Colonic mucosa (tissue), 4 donors: ENCODE data around the gene ASPHD1. TPM values are rescaled to one million over a fixed set of nuclear protein-coding genes. Genes with fewer than 3 reads are reported as not detected.
A peak's percentile ranks its signal among the peaks of the same experiment; 100 is the strongest.

Experiments
- DNase-seq: peaks from one replicate; pipeline ENCODE4 v3.0.0-alpha.2; 2020
- H3K27ac ChIP-seq: fragments of 200-600 bp; one replicate; pipeline ENCODE4 v1.8.0; 2021
- H3K27me3 ChIP-seq: fragments of 200-600 bp; one replicate; pipeline ENCODE4 v1.8.0; 2021
- H3K36me3 ChIP-seq: fragments of 200-600 bp; one replicate; pipeline ENCODE4 v1.8.0; 2021
- H3K4me1 ChIP-seq: fragments of 200-600 bp; one replicate; pipeline ENCODE4 v1.8.0; 2021; ENCODE audit warnings: mild to moderate bottlenecking
- H3K4me3 ChIP-seq: fragments of 200-600 bp; one replicate; pipeline ENCODE4 v1.8.0; 2021
- H3K9ac ChIP-seq, 2 donors: one replicate each; pipeline ENCODE4 v1.7.0; 2013; ENCODE audit warnings: control low read depth in 2 of 2, low read depth in 2 of 2, low read length in 2 of 2
- H3K9me3 ChIP-seq: fragments of 200-600 bp; one replicate; pipeline ENCODE4 v1.8.0; 2021
- intact Hi-C: fragments of 100-400 bp; cut with DNase I; formaldehyde crosslinking; loops from one replicate; pipeline ENCODE4 v1.14.1; 2022
- total RNA-seq, 2 donors: library from RNA; stranded (reverse); fragmentation: NEBNext Ultra II Directional in 1 of 2; extraction: Animal tissue kit (Norgen Biotek cat#: 25700) in 1 of 2; gene quantifications; one replicate each; pipeline ENCODE4 v1.2.1, GENCODE V29; 2021
- TF ChIP-seq, protein P1 (sequence below): fragments of 200-600 bp; IDR thresholded peaks from one replicate; pipeline ENCODE4 v1.8.0; 2022; ENCODE audit warnings: antibody characterized with exemption, mild to moderate bottlenecking
- donor health status: healthy.
- donor health status: DM: no; HTN: no; CAD: no.
- donor health status: DM: no; HTN: no; CAD: no.

The ASPHD1 gene
- total RNA-seq, 2 donors from 2014 or later, result 1.5 to 3.9 TPM

GRCh38 chr16:29858149-29858849 is 42.0 kb upstream of the ASPHD1 start:
- peaks cover 8% of the 10 kb centered on the region for H3K4me1 ChIP-seq
- H3K4me3 ChIP-seq, result no peak overlapping the region
- H3K36me3 ChIP-seq, result no peaks in the 10 kb centered on the region
- no peak for DNase-seq
- no peaks in the 10 kb centered on the region for H3K9me3 ChIP-seq
- no peaks in the 10 kb centered on the region for H3K27me3 ChIP-seq
- intact Hi-C loops, result loop anchor here (10.0 kb wide), 1 partner anchor 163 kb away; no protein-coding TSS in a partner anchor
- no peak overlapping the region for H3K9ac ChIP-seq
- TF ChIP-seq, protein P1, sequence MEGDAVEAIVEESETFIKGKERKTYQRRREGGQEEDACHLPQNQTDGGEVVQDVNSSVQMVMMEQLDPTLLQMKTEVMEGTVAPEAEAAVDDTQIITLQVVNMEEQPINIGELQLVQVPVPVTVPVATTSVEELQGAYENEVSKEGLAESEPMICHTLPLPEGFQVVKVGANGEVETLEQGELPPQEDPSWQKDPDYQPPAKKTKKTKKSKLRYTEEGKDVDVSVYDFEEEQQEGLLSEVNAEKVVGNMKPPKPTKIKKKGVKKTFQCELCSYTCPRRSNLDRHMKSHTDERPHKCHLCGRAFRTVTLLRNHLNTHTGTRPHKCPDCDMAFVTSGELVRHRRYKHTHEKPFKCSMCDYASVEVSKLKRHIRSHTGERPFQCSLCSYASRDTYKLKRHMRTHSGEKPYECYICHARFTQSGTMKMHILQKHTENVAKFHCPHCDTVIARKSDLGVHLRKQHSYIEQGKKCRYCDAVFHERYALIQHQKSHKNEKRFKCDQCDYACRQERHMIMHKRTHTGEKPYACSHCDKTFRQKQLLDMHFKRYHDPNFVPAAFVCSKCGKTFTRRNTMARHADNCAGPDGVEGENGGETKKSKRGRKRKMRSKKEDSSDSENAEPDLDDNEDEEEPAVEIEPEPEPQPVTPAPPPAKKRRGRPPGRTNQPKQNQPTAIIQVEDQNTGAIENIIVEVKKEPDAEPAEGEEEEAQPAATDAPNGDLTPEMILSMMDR, result no peak
- no peak overlapping the region for H3K27ac ChIP-seq

- H3K36me3 ChIP-seq, result no peaks in the 10 kb centered on the region
- H3K4me3 ChIP-seq, result no peak overlapping the region
- TF ChIP-seq, protein P1, result no peak
- no peak overlapping the region for H3K9ac ChIP-seq
- H3K27me3 ChIP-seq, result no peaks in the 10 kb centered on the region
- peaks cover 8% of the 10 kb centered on the region for H3K4me1 ChIP-seq
- no peak for DNase-seq
- H3K27ac ChIP-seq, result no peak overlapping the region
- intact Hi-C loops, result loop anchor here (10.0 kb wide), 1 partner anchor 164 kb away; no protein-coding TSS in a partner anchor
- no peaks in the 10 kb centered on the region for H3K9me3 ChIP-seq
These were observed 41.3 kb upstream of the ASPHD1 start for GRCh38 chr16:29858974-29859373.

DNA sequence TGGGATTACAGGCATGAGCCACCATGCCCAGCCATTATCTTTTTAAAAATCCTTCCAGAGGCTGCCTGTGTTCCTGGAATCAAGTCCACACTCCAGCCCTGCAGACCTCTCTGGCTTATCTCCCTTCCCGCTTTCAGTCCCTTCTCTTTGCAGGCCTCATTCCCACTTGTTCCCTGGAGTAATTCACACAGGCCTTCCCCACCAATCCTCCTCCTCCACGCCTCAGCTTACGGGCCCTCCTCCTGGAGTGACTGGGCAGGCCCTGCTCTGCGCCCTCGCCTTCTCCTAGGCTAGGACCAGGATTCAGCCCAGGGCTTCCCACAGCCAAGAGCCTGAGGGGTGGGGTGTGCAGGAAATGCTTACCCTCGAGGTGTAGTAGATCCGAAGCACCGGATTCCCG is 40.1 kb upstream of the ASPHD1 start:
- Histone ChIP-seq H3K4me1 (peaks cover 8% of the 10 kb centered on the region), H3K9me3 (no peaks in the 10 kb centered on the region), H3K4me3 (no peak overlapping the region), H3K36me3 (no peaks in the 10 kb centered on the region), H3K27ac (no peak overlapping the region), H3K9ac (no peak overlapping the region), H3K27me3 (no peaks in the 10 kb centered on the region)
- intact Hi-C loops, result loop anchor here (5.0 kb wide), 2 partner anchors 147 to 162 kb away; partner anchors contain the start of gene C16orf92
- DNase-seq, result no peak
- TF ChIP-seq, protein P1, result no peak

GRCh38 chr16:29862383-29862883 is 37.9 kb upstream of the ASPHD1 start:
- Histone ChIP-seq H3K27me3 (no peaks in the 10 kb centered on the region), H3K4me3 (peak overlapping the region; percentile 89), H3K9ac (peak overlapping the region; percentile 84 to 86), H3K36me3 (no peaks in the 10 kb centered on the region), H3K4me1 (peaks cover 8% of the 10 kb centered on the region), H3K27ac (peak overlapping the region; percentile 86), H3K9me3 (no peaks in the 10 kb centered on the region)
- intact Hi-C loops, result loop anchor here (5.0 kb wide), 2 partner anchors 145 to 160 kb away; partner anchors contain the start of gene C16orf92
- TF ChIP-seq, protein P1, result no peak
- peak; percentile 39 for DNase-seq

DNA sequence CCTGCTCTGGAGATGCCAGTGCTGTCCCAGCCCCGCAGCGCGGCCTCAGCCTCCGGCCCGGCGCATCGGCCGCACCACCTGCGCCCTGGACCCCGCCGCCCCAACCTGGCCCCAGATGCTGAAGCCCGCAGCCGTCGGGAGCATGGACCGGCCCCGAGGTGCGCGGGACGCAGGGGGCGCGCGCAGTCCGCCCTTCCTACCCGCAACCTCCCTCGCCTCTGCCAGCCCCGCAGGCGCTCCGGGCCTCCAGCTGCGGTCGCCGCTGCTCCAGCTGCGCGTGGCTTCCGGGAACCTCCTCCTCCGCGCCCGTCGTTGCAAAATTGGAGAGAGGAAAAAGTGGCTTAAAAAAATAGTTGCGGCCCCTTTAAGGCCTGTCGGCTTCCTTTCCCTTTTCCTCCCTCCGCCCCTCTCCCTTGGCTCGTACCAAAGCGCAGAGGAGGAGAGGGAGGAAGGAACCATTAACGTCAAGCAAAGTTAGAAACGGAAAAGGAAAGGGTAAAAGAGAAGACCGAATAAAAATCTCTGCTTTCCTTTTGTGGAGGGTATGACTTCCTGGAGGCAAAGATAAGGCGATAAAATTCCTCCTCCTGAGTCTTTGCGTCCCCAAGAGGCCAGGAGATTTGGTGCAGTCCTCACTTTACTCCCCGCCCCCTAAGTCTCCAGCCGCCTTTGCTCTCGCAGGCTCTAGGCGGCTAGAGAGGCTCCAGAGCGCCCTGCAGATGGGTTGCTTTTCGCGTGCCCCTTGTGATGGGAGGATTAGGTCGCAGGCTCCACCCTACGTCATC is 37.2 kb upstream of the ASPHD1 start, which contains the start of gene CDIPT:
Gene CDIPT, minus strand, starts transcription at position 343 of the 785 bp plus-strand sequence. CDS start 369 bp downstream, outside the sequence.
- Histone ChIP-seq H3K9ac (peak within 1 kb of the TSS; percentile 84 to 86), H3K4me1 (peaks cover 8% of the 10 kb centered on the region), H3K9me3 (no peaks in the 10 kb centered on the region), H3K4me3 (peak within 1 kb of the TSS; percentile 89), H3K27me3 (no peaks in the 10 kb centered on the region), H3K27ac (peak within 1 kb of the TSS; percentile 86), H3K36me3 (no peaks in the 10 kb centered on the region)
- TF ChIP-seq, protein P1, result peak; percentile 37
- intact Hi-C loops, result loop anchor here (5.0 kb wide), 2 partner anchors 144 to 159 kb away; partner anchors contain the start of gene C16orf92
- DNase-seq, result peak; percentile 95
